H54 (cell line): ENCODE results near the gene ARHGAP11B.
"Not testable (repeated sequence)": the region's sequence is repeated elsewhere in the genome, so short reads cannot be mapped to it uniquely, and the experiment has no call there.

Experiments
- DNase-seq: peaks from one replicate; pipeline ENCODE4 v3.0.0; 2011; ENCODE audit warnings: low spot score, mixed read lengths; ENCODE audit not compliant: insufficient read length
- FAIRE-seq: peaks from 3 replicates; lab custom pipeline; 2011; peaks lifted over from hg19 to GRCh38; lab: Jason Lieb, UNC
- POLR2A ChIP-seq: IDR thresholded peaks from 2 replicates; pipeline ENCODE4 v1.6.1; 2011; ENCODE audit warnings: low read depth, mild to moderate bottlenecking, low read length

Gene ARHGAP11B

DNA sequence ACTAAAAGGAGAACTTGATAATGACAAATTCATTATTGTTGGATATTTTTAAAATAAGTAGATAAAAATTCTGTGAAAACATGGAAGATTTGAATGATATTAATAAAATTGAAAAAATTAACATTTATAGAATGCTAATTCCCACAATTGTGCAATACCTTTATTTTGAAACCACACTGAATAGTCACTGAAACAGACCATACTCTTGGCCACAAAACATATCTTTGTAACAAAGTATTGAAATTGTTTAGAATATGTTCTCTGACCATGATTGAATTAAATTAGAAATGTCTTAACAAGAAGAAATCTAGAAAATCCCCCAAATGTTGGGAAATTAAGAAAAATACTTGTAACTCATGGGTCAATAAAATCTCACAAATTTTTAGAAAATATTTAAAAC, 49.2 kb downstream of the ARHGAP11B start:
- FAIRE-seq (no peak), DNase-seq (no peak)
- no peak for TF ChIP-seq POLR2A

DNA sequence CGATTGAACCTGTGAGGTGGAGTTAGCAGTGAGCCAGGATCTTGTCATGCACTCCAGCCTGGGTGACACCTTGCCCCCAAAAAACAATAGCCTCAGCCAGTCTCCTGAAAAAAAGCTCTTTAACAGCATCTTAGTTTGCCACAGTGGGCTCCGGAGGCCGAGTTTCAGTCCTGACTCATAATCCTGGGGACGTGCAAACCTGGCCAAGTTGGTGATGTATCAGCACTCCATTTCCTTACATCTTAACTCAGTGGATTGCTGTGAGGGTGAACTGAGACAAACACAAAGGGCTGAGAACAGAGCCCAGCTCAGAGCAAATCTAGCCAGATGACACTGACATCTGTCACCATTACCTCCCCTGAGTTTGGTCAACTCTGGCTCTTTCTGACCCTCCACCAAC, 50.0 kb downstream of the ARHGAP11B start:
- not testable (repeated sequence) for FAIRE-seq, DNase-seq

DNA sequence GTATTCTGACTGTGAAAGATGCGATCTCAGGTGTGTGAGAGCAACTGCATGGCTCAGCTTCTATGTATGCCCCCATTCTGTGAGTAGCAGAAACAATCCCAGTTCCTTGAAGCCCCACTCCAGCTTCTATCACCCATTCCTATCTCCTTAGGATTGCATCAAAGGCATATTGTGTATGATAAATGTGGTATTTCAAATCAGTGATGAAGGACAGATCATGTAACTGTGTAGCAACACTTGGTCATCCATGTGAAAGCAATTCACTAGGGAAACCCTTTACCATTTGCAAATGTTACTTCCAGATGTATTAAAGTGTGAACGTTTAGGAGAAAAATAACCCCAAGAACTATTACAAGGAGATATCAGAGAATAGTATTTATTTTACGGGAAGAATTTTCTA, 55.1 kb downstream of the ARHGAP11B start:
- DNase-seq, FAIRE-seq: not testable (repeated sequence)

DNA sequence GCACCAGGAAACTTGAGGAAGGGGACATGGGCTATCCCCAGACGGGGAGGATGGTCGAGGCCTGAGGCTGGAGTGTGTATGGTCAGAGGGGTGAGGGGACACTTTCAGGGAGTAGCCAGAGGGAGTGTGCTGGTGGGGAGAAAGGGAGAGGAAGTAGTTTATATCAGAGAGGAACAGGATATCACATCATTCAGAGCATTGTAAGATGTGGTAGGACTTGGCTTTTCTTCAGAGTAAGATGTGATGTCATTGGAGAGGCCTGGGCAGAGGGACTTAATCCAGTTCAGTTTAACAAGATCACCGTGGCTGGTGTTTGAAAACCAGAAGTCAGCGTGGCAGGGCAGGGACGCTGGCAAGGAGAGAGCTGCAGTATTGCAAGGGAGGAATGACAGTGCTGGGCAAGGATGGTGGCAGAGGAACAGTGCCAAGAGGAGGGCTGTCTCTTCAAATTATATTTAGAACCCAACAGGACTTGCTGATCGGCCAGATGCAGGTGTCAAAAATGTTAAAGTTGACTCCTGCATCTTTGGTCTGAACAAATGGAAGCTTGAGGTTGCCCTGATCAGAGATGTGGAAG, 59.9 kb downstream of the ARHGAP11B start:
- not testable (repeated sequence) for FAIRE-seq, DNase-seq

DNA sequence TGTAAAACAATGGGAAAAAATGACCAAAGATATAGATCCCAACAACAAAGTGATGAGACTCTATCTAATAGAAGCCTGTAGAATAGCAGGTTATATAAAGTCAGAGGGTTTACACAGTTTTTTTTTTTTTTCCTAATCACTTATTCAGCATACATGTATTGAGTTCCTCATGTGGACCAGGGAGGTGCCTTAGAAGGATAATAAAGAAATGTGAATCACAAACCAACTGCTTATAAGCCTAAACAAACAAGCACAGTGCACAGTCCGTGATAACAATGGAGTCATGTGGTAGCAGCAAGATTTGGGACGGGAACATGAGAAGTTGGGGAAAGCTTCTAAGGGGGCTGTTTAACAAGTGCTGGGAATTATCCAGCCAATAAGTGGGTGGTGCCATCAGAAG, 60.7 kb downstream of the ARHGAP11B start:
- DNase-seq, FAIRE-seq: not testable (repeated sequence)
